Transverse colon (tissue), 4 donors: Measurements from ENCODE around the gene FECH. TPM values are rescaled to one million over a fixed set of nuclear protein-coding genes. Genes with fewer than 3 reads are reported as not detected.

Experiments
- DNase-seq: peaks from one replicate; pipeline ENCODE4 v3.0.0-alpha.2; 2019
- H3K27ac ChIP-seq, 4 donors: fragments of 200-600 bp; sonication (generic); 2 replicates each; pipeline ENCODE4 v1.5.1; 2016 to 2018; ENCODE audit warnings: inconsistent platforms in 4 of 4
- H3K27me3 ChIP-seq: fragments of 200-600 bp; sonication (generic); 2 replicates; pipeline ENCODE4 v1.5.1; 2017; ENCODE audit warnings: inconsistent platforms
- H3K36me3 ChIP-seq, 4 donors: fragments of 200-600 bp; sonication (generic); 2 replicates each; pipeline ENCODE4 v1.5.1; 2017 to 2019; ENCODE audit warnings: inconsistent platforms in 4 of 4
- H3K4me1 ChIP-seq, 4 donors: fragments of 200-600 bp; sonication (generic); 2 replicates each; pipeline ENCODE4 v1.5.1; 2017 to 2020; ENCODE audit warnings: inconsistent platforms in 4 of 4
- H3K4me3 ChIP-seq, 4 donors: fragments of 200-600 bp; sonication (generic); 1 replicate in 1 of 4; 2 replicates in 3 of 4; pipeline versions ENCODE4 v1.5.1 to v1.6.1; 2017 to 2019; ENCODE audit warnings: inconsistent platforms in 4 of 4
- H3K9me3 ChIP-seq, 2 donors: fragments of 200-600 bp; sonication (generic); 2 replicates each; pipeline ENCODE4 v1.5.1; 2017 to 2019; ENCODE audit warnings: inconsistent platforms in 2 of 2
- CTCF ChIP-seq, 5 experiments: fragments of 200-600 bp in 3 of 5; fragments of 450-650 bp in 2 of 5; sonication (generic) in 3 of 5; IDR thresholded peaks; 1 replicate in 2 of 5; 2 replicates in 3 of 5; pipeline ENCODE4 v1.5.1; 2016 to 2017; ENCODE audit warnings: antibody characterized with exemption in 5 of 5, inconsistent platforms in 3 of 5, mild to moderate bottlenecking in 2 of 5, moderate library complexity in 1 of 5
- EP300 ChIP-seq: sonication (generic); formaldehyde crosslinking; IDR thresholded peaks from one replicate; pipeline ENCODE4 v1.6.1; 2017; ENCODE audit warnings: antibody characterized with exemption, low read depth
- POLR2A ChIP-seq: fragments of 450-650 bp; IDR thresholded peaks from one replicate; pipeline ENCODE4 v1.6.1; 2016; ENCODE audit warnings: antibody characterized with exemption, mild to moderate bottlenecking, moderate library complexity
- POLR2AphosphoS5 ChIP-seq, 3 donors: sonication (generic); formaldehyde crosslinking; IDR thresholded peaks; one replicate each; pipeline ENCODE4 v1.6.1; 2016; ENCODE audit warnings: antibody characterized with exemption in 3 of 3
- WGBS, 2 donors: methylation state at CpG; one replicate each; pipeline ENCODE4 v1.1.5; 2018; ENCODE audit warnings: low coverage in 1 of 2; 5-methylcytosine and 5-hydroxymethylcytosine counted together
- in situ Hi-C, 4 donors: fragments of 200-750 bp; cut with MboI; loops; one replicate each; pipeline versions ENCODE4 v1.15.0 to v1.15.1; 2017; ENCODE audit warnings: low sequenced_read_pairs in 3 of 4, low pct_ligation_motif_present in 1 of 4, low pct_unique_long_range_greater_than_20kb in 1 of 4
- intact Hi-C: fragments of 100-400 bp; cut with DNase I; formaldehyde crosslinking; loops from one replicate; pipeline ENCODE4 v1.15.1; 2023; ENCODE audit warnings: low total_unique reads
- total RNA-seq, 4 donors: library from RNA; depleted of rRNA; stranded (reverse); fragments of >200 nt; gene quantifications; one replicate each; pipeline ENCODE4 v1.1.0, GENCODE V29; 2016

Gene FECH
- total RNA-seq, 4 donors from 2014 or later = 9.6 to 36.0 (median 28.3) TPM

DNA sequence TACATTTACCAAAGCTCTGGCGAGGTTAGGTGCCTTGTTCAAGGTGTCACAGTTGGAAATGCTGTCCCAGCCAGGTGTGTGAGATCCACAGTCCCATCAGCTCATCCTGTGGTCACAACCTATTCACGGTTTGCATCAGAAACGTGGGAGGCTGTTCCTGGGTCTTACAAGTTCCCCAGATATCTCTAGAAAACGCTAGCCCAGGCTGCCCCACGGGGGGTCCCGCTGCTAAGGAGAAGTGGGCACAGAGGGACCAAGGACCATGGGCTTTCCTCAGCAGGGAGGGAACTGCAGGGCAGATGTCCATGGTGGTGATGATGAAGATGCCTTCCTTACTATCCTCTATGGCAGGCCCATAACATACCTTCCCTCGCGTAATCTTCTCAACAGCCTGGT is 649 bp downstream of the FECH start:
- 15 to 29% methylated on average over 1 to 8 of the region's 8 CpGs for WGBS, 2 donors

DNA sequence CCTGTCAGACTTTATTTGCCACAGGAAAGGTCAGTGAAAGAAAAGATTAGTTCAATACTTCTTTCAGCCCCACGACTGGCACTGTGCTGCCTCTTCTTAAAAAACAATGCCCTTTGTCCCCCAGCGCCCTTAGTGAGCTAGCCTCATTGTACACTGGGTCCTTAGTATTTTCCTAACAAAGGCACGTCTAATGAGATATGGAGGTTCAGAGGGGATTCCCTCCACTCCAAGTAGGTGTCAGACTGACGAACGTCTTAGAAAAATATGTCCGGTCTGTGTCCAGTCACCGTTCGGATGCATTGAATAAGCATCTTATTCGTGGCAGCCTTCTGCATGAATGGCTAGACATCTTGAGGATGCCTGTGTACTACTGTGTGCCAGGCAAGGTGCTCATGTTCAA is 1.1 kb downstream of the FECH start:
- H3K9me3 ChIP-seq = no peaks in the 10 kb centered on the region
- TF ChIP-seq POLR2A = no peak
- TF ChIP-seq POLR2AphosphoS5 (IDR thresholded peaks at IDR 0.05) = no peak
- no peak for TF ChIP-seq CTCF (IDR thresholded peaks at IDR 0.05)
- no peak for TF ChIP-seq EP300
- in situ Hi-C loops = no loop called here
- peak overlapping the region in 2 of 4 donors; percentile 70 to 96 for H3K4me3 ChIP-seq
- intact Hi-C loops = no loop called here
- no peaks in the 10 kb centered on the region for H3K27me3 ChIP-seq
- DNase-seq = no peak
- H3K27ac ChIP-seq = no peak overlapping the region
- no peaks in the 10 kb centered on the region for H3K36me3 ChIP-seq
- H3K4me1 ChIP-seq = peaks cover 0 to 17% (median 15%) of the 10 kb centered on the region in 4 donors
- WGBS, 2 donors = 55 to 70% methylated on average over 5 to 9 of the region's 9 CpGs

More for the DNA sequence above, 649 bp downstream of the FECH start:
- peaks cover 0 to 17% (median 15%) of the 10 kb centered on the region in 4 donors for H3K4me1 ChIP-seq
- in situ Hi-C loops (no loop called here), intact Hi-C loops (no loop called here)
- H3K27me3 ChIP-seq = no peaks in the 10 kb centered on the region
- peak overlapping the region; percentile 70 to 96 (median 84) for H3K4me3 ChIP-seq
- H3K36me3 ChIP-seq = no peaks in the 10 kb centered on the region
- TF ChIP-seq EP300 = no peak
- no peak for TF ChIP-seq POLR2AphosphoS5 (IDR thresholded peaks at IDR 0.05)
- no peak for TF ChIP-seq CTCF (IDR thresholded peaks at IDR 0.05)
- no peak for TF ChIP-seq POLR2A
- no peaks in the 10 kb centered on the region for H3K9me3 ChIP-seq
- peak overlapping the region; percentile 83 to 89 (median 88) for H3K27ac ChIP-seq
- DNase-seq = no peak

GRCh38 chr18:57584444-57584843 is 2.1 kb downstream of the FECH start:
- Histone ChIP-seq H3K27me3 (no peaks in the 10 kb centered on the region), H3K4me3 (no peak overlapping the region), H3K9me3 (no peaks in the 10 kb centered on the region), H3K27ac (no peak overlapping the region), H3K4me1 (peaks cover 0 to 17% (median 15%) of the 10 kb centered on the region in 4 donors), H3K36me3 (no peaks in the 10 kb centered on the region)
- DNase-seq = no peak
- 91 to 96% methylated on average over 3 of the region's 3 CpGs for WGBS, 2 donors
- intact Hi-C loops (no loop called here), in situ Hi-C loops (no loop called here)
- TF ChIP-seq CTCF (IDR thresholded peaks at IDR 0.05) (no peak), POLR2AphosphoS5 (IDR thresholded peaks at IDR 0.05) (no peak), EP300 (no peak), POLR2A (no peak)

- TF ChIP-seq POLR2A (no peak), CTCF (IDR thresholded peaks at IDR 0.05) (no peak), POLR2AphosphoS5 (IDR thresholded peaks at IDR 0.05) (no peak), EP300 (no peak)
- Histone ChIP-seq H3K4me1 (peaks cover 0 to 17% (median 15%) of the 10 kb centered on the region in 4 donors), H3K4me3 (no peak overlapping the region), H3K27ac (no peak overlapping the region), H3K9me3 (no peaks in the 10 kb centered on the region), H3K27me3 (no peaks in the 10 kb centered on the region), H3K36me3 (no peaks in the 10 kb centered on the region)
- in situ Hi-C loops (no loop called here), intact Hi-C loops (no loop called here)
- no peak for DNase-seq
- WGBS, 2 donors = 91 to 100% methylated on average over 3 to 11 of the region's 11 CpGs
These were observed 3.1 kb downstream of the FECH start for GRCh38 chr18:57583297-57583835.
